H9 (cell line): ENCODE results near the gene S100P. TPM values are rescaled to one million over a fixed set of nuclear protein-coding genes. Genes with fewer than 3 reads are reported as not detected.

Experiments used
- DNase-seq: peaks from one replicate; pipeline ENCODE4 v3.0.0-alpha.2; 2017
- H2AFZ ChIP-seq: one replicate; pipeline ENCODE4 v1.6.1; 2013; ENCODE audit warnings: mild to moderate bottlenecking, low read length, control low read depth, moderate library complexity
- H2AK5ac ChIP-seq: 2 replicates; pipeline ENCODE4 v1.6.1; 2013; ENCODE audit warnings: low read length, control low read depth, mixed read lengths; ENCODE audit not compliant: insufficient read length
- H2BK120ac ChIP-seq: one replicate; pipeline ENCODE4 v1.6.1; 2013; ENCODE audit warnings: low read depth, mild to moderate bottlenecking, low read length, control low read depth, inconsistent platforms; ENCODE audit not compliant: poor library complexity, severe bottlenecking
- H2BK12ac ChIP-seq: 2 replicates; pipeline ENCODE4 v1.6.1; 2013; ENCODE audit warnings: low read length, control low read depth, mixed read lengths, low read depth; ENCODE audit not compliant: insufficient read length
- H2BK15ac ChIP-seq: 2 replicates; pipeline ENCODE4 v1.6.1; 2013; ENCODE audit warnings: low read depth, low read length, control low read depth
- H2BK20ac ChIP-seq: one replicate; pipeline ENCODE4 v1.6.1; 2013; ENCODE audit warnings: low read depth, mild to moderate bottlenecking, low read length, control low read depth, inconsistent platforms; ENCODE audit not compliant: poor library complexity, severe bottlenecking
- H2BK5ac ChIP-seq: 2 replicates; pipeline ENCODE4 v1.6.1; 2013; ENCODE audit warnings: low read length, control low read depth, mixed read lengths; ENCODE audit not compliant: insufficient read length
- H3K14ac ChIP-seq: 2 replicates; pipeline ENCODE4 v1.6.1; 2013; ENCODE audit warnings: low read length, control low read depth; ENCODE audit not compliant: insufficient read depth
- H3K18ac ChIP-seq: 2 replicates; pipeline ENCODE4 v1.6.1; 2013; ENCODE audit warnings: low read depth, mild to moderate bottlenecking, mixed read lengths, low read length, control low read depth; ENCODE audit not compliant: insufficient read length
- H3K23ac ChIP-seq: 2 replicates; pipeline ENCODE4 v1.6.1; 2013; ENCODE audit warnings: low read length, control low read depth, mixed read lengths, low read depth; ENCODE audit not compliant: insufficient read length
- H3K23me2 ChIP-seq: 2 replicates; pipeline ENCODE4 v1.6.1; 2013; ENCODE audit warnings: low read depth, mild to moderate bottlenecking, mixed read lengths, low read length, control low read depth; ENCODE audit not compliant: insufficient read length, poor library complexity, severe bottlenecking
- H3K27ac ChIP-seq: 2 replicates; pipeline ENCODE4 v1.5.1; 2013; ENCODE audit warnings: low read length, control low read depth, mixed read lengths, low read depth; ENCODE audit not compliant: insufficient read length
- H3K27me3 ChIP-seq: 2 replicates; pipeline ENCODE4 v1.6.1; 2013; ENCODE audit warnings: low read length, control low read depth, inconsistent platforms; ENCODE audit not compliant: insufficient read depth
- H3K4ac ChIP-seq: 2 replicates; pipeline ENCODE4 v1.6.1; 2013; ENCODE audit warnings: low read depth, mild to moderate bottlenecking, control low read depth, inconsistent platforms, low read length, moderate library complexity
- H3K4me1 ChIP-seq: 2 replicates; pipeline ENCODE4 v1.6.1; 2013; ENCODE audit warnings: low read length, control low read depth, inconsistent platforms; ENCODE audit not compliant: insufficient read depth
- H3K4me2 ChIP-seq: 2 replicates; pipeline ENCODE4 v1.6.1; 2013; ENCODE audit warnings: low read length, control low read depth, mixed read lengths; ENCODE audit not compliant: insufficient read length, insufficient read depth
- H3K56ac ChIP-seq: 2 replicates; pipeline ENCODE4 v1.6.1; 2013; ENCODE audit warnings: low read depth, mild to moderate bottlenecking, mixed read lengths, low read length, control low read depth; ENCODE audit not compliant: insufficient read length
- H3K79me1 ChIP-seq: 2 replicates; pipeline ENCODE4 v1.6.1; 2013; ENCODE audit warnings: low read depth, mild to moderate bottlenecking, moderate library complexity, low read length, control low read depth, inconsistent platforms; ENCODE audit not compliant: insufficient read depth, poor library complexity, severe bottlenecking
- H3K79me2 ChIP-seq: 2 replicates; pipeline ENCODE4 v1.6.1; 2013; ENCODE audit warnings: low read length, control low read depth, inconsistent platforms; ENCODE audit not compliant: insufficient read depth
- H3K9ac ChIP-seq: 2 replicates; pipeline ENCODE4 v1.6.1; 2013; ENCODE audit warnings: low read length, control low read depth, mixed read lengths; ENCODE audit not compliant: insufficient read length; ENCODE audit errors: extremely low read depth
- H3K9me3 ChIP-seq: one replicate; pipeline ENCODE4 v1.6.1; 2013; ENCODE audit warnings: low read depth, low read length, inconsistent platforms; ENCODE audit not compliant: control insufficient read depth
- H3T11ph ChIP-seq: one replicate; pipeline ENCODE4 v1.6.1; 2013; ENCODE audit warnings: mild to moderate bottlenecking, low read length, control low read depth, inconsistent platforms
- H4K20me1 ChIP-seq: one replicate; pipeline ENCODE4 v1.6.1; 2013; ENCODE audit not compliant: control insufficient read depth, insufficient read length, insufficient read depth
- H4K5ac ChIP-seq: 2 replicates; pipeline ENCODE4 v1.6.1; 2013; ENCODE audit warnings: low read depth, mild to moderate bottlenecking, mixed read lengths, low read length, control low read depth; ENCODE audit not compliant: insufficient read length
- H4K8ac ChIP-seq: replicated peaks from 2 replicates; pipeline ENCODE4 v1.6.1; 2013; ENCODE audit warnings: low read length, control low read depth, mixed read lengths, low read depth; ENCODE audit not compliant: insufficient read length
- H4K91ac ChIP-seq: 2 replicates; pipeline ENCODE4 v1.6.1; 2013; ENCODE audit warnings: low read depth, mild to moderate bottlenecking, moderate library complexity, mixed read lengths, low read length, control low read depth; ENCODE audit not compliant: insufficient read length
- H3K27ac Mint-ChIP-seq, 3 experiments: 2 replicates in 2 of 3; 3 replicates in 1 of 3; pipeline ENCODE4 v1.8.0; 2020 to 2021; ENCODE audit warnings: mixed read lengths in 3 of 3, mild to moderate bottlenecking in 1 of 3, moderate library complexity in 1 of 3
- H3K27me3 Mint-ChIP-seq: 2 replicates; pipeline ENCODE4 v1.8.0; 2021; ENCODE audit warnings: low read depth, mild to moderate bottlenecking, moderate library complexity, mixed read lengths
- H3K36me3 Mint-ChIP-seq, 3 experiments: 2 replicates in 2 of 3; 3 replicates in 1 of 3; pipeline ENCODE4 v1.8.0; 2020 to 2021; ENCODE audit warnings: low read depth in 3 of 3, mixed read lengths in 3 of 3; ENCODE audit not compliant: insufficient read depth in 1 of 3
- H3K4me1 Mint-ChIP-seq, 2 experiments: 2 replicates each; pipeline ENCODE4 v1.8.0; 2020; ENCODE audit warnings: mixed read lengths in 2 of 2
- H3K4me3 Mint-ChIP-seq, 2 experiments: 2 replicates in 1 of 2; 3 replicates in 1 of 2; pipeline ENCODE4 v1.8.0; 2020 to 2021; ENCODE audit warnings: mild to moderate bottlenecking in 2 of 2, mixed read lengths in 2 of 2, moderate library complexity in 1 of 2
- H3K9me3 Mint-ChIP-seq, 2 experiments: 2 replicates in 1 of 2; 3 replicates in 1 of 2; pipeline ENCODE4 v1.8.0; 2020; ENCODE audit warnings: mild to moderate bottlenecking in 2 of 2, mixed read lengths in 2 of 2, moderate library complexity in 1 of 2
- WGBS: extraction: QIAGEN DNeasy Blood & Tissue Kit; methylation state at CpG from one replicate; pipeline ENCODE4 v1.1.7; 2013; ENCODE audit warnings: missing lambda C conversion rate, low lambda C conversion rate, mixed read lengths; ENCODE audit not compliant: insufficient read length; ENCODE audit errors: extremely low coverage; 5-methylcytosine and 5-hydroxymethylcytosine counted together
- total RNA-seq: library from RNA; stranded (reverse); gene quantifications from 2 replicates; pipeline ENCODE4 v1.2.1, GENCODE V29; 2021
- TF ChIP-seq, protein P1 (sequence below): fragments of 200-600 bp; sonication (generic); conservative IDR thresholded peaks from 3 replicates; pipeline ENCODE4 v1.8.0; 2021; ENCODE audit warnings: antibody characterized with exemption, mild to moderate bottlenecking

The S100P gene
- total RNA-seq, 1 experiment from 2014 or later = not detected

DNA sequence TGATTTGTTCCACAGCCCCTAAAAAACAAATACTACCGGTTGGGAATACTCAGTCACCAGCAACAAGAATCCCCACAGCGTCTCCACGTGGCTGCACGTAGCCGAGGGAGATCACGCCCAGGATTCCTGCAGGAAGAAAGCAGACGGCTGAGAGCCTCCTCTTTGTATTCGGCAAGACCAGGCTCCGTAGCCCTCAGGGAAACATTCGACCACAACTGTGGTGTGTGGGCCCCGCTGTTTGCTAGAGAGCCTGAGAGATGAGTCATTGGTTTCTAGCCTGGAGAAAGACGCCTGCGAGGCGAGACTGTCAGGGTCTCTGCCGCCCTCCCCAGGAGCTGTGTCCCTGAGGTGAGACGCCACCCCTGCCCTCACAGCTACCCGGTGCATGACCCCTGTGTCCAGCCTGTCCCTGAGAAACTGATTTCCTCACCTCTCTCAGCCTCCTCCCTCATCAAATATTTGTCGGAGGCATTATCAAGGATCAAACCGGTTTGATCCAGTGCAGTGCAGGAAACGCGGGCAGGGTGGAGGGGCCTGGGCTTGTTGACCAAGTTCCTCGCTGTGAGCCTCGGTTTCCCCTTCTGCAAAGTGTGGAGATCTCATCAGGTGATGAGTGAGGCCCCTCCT is 4.7 kb upstream of the S100P start:
- Histone ChIP-seq H2BK20ac (no peak overlapping the region), H2BK12ac (no peak overlapping the region), H3K18ac (no peak overlapping the region), H3K9me3 (no peaks in the 10 kb centered on the region), H3K79me1 (no peaks in the 10 kb centered on the region), H3K23me2 (no peaks in the 10 kb centered on the region), H3T11ph (no peak overlapping the region), H3K14ac (peak overlapping the region; percentile 9; the same call in 1 of the 2 replicates), H3K9ac (no peak overlapping the region), H2BK5ac (no peak overlapping the region), H3K4ac (no peak overlapping the region; the same call in 1 of the 2 replicates), H3K27me3 (no peaks in the 10 kb centered on the region), H3K4me1 (no peaks in the 10 kb centered on the region; the same call in 1 of the 2 replicates), H3K4me2 (no peak overlapping the region), H2BK120ac (no peak overlapping the region), H4K5ac (no peak overlapping the region), H3K79me2 (no peaks in the 10 kb centered on the region), H4K91ac (no peak overlapping the region), H3K56ac (no peak overlapping the region), H4K20me1 (no peaks in the 10 kb centered on the region), H2BK15ac (no peak overlapping the region), H3K23ac (no peak overlapping the region), H3K27ac (no peak overlapping the region), H2AFZ (no peak overlapping the region), H4K8ac (no peak overlapping the region), H2AK5ac (no peak overlapping the region)
- TF ChIP-seq, protein P1, sequence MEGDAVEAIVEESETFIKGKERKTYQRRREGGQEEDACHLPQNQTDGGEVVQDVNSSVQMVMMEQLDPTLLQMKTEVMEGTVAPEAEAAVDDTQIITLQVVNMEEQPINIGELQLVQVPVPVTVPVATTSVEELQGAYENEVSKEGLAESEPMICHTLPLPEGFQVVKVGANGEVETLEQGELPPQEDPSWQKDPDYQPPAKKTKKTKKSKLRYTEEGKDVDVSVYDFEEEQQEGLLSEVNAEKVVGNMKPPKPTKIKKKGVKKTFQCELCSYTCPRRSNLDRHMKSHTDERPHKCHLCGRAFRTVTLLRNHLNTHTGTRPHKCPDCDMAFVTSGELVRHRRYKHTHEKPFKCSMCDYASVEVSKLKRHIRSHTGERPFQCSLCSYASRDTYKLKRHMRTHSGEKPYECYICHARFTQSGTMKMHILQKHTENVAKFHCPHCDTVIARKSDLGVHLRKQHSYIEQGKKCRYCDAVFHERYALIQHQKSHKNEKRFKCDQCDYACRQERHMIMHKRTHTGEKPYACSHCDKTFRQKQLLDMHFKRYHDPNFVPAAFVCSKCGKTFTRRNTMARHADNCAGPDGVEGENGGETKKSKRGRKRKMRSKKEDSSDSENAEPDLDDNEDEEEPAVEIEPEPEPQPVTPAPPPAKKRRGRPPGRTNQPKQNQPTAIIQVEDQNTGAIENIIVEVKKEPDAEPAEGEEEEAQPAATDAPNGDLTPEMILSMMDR = no peak
- Mint-ChIP-seq H3K27me3 (peaks cover 24% of the 10 kb centered on the region), H3K4me3 (no peak overlapping the region), H3K27ac (peak overlapping the region; percentile 40 to 95 (median 44); a peak in 3 of 7 replicates), H3K36me3 (peaks cover 0 to 15% (median 6%) of the 10 kb centered on the region in 3 experiments; a peak in 6 of 7 replicates), H3K4me1 (peaks cover 14 to 30% of the 10 kb centered on the region in 2 experiments), H3K9me3 (peaks cover 14 to 15% of the 10 kb centered on the region in 2 experiments)
- DNase-seq = peak; percentile 81
- no CpG with 5 or more reads among the region's 23 CpGs for WGBS
